ENCODE results near the gene RBMS3. TPM values are rescaled to one million over a fixed set of nuclear protein-coding genes. Genes with fewer than 3 reads are reported as not detected.

The RBMS3 gene
- total RNA-seq, 1 donor from 2014 or later = 65.1 TPM

DNA sequence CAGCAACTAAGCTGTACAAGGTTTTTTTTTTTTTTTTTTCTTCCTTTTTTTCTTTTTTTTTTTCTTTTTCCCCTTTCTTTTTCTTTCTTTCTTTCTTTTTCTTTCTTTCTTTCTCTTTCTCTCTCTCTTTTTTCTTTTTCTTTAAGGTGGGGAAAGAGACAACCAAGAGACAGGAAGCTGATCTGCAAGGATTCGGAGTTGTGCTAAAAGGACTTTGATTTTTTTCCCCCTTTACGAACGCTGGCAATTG lies 148 bp downstream of the RBMS3 start:
- peak overlapping the region; percentile 91 for H3K4me3 Mint-ChIP-seq (ENCODE audit: unreplicated experiment)

DNA sequence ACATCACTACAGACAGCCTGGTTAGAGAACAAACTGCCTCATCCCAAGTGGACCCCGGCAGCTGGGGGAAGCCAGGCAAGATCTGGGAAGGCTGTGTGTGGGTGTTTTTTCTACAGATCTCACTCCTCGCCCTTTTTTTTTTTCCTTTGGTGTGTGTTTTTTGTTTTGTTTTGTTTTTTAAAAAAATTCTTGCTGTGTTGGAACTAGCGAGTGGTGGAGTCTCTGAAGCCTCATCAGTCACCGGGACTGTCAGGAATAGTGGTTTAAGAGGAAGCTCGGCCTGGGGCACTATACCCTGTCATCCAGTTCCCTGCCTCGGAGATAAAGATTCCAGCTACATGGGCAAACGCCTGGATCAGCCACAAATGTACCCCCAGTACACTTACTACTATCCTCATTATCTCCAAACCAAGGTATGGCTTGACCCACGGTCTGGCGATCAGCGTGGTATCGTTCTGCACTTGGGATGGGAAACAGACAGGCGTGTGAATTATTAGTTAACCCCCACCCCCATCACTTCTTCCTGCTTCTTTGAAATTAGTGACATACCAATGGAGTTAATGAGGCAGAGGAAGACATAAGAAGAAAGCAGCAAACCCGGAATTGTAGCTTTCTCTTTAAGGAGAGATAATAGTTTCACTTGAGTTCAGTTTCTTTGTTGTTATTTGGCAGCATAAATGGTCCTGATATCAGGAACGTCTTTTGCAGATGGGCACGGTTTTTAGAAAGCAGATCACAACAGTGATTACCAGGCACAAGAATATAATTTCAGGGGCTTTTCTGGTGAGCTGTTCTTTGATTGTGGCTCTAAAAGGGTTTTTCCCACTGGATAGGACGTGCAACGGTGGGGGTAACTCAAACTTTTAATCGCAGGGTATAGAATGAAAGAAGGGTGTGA lies 722 bp downstream of the RBMS3 start:
- no peaks in the 10 kb centered on the region for H3K9me3 Mint-ChIP-seq (ENCODE audit: unreplicated experiment)
- peak overlapping the region; percentile 85 for H3K27ac Mint-ChIP-seq (ENCODE audit: unreplicated experiment)
- H3K36me3 Mint-ChIP-seq (ENCODE audit: unreplicated experiment) = no peaks in the 10 kb centered on the region
- H3K4me3 Mint-ChIP-seq (ENCODE audit: unreplicated experiment) = peak overlapping the region; percentile 91
- DNase-seq = no peak
- TF ChIP-seq, protein P1, sequence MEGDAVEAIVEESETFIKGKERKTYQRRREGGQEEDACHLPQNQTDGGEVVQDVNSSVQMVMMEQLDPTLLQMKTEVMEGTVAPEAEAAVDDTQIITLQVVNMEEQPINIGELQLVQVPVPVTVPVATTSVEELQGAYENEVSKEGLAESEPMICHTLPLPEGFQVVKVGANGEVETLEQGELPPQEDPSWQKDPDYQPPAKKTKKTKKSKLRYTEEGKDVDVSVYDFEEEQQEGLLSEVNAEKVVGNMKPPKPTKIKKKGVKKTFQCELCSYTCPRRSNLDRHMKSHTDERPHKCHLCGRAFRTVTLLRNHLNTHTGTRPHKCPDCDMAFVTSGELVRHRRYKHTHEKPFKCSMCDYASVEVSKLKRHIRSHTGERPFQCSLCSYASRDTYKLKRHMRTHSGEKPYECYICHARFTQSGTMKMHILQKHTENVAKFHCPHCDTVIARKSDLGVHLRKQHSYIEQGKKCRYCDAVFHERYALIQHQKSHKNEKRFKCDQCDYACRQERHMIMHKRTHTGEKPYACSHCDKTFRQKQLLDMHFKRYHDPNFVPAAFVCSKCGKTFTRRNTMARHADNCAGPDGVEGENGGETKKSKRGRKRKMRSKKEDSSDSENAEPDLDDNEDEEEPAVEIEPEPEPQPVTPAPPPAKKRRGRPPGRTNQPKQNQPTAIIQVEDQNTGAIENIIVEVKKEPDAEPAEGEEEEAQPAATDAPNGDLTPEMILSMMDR (IDR thresholded peaks at IDR 0.05; ENCODE audit: partially characterized antibody, unreplicated experiment) = no peak
- H3K27me3 Mint-ChIP-seq (ENCODE audit: unreplicated experiment) = peaks cover 2% of the 10 kb centered on the region
- peaks cover 42% of the 10 kb centered on the region for H3K4me1 Mint-ChIP-seq (ENCODE audit: low read depth, unreplicated experiment)

More for the DNA sequence above, 148 bp downstream of the RBMS3 start:
- TF ChIP-seq, protein P1 (IDR thresholded peaks at IDR 0.05; ENCODE audit: partially characterized antibody, unreplicated experiment) = no peak
- H3K4me1 Mint-ChIP-seq (ENCODE audit: low read depth, unreplicated experiment) = peaks cover 42% of the 10 kb centered on the region
- peak overlapping the region; percentile 85 for H3K27ac Mint-ChIP-seq (ENCODE audit: unreplicated experiment)
- no peak for DNase-seq
- no peaks in the 10 kb centered on the region for H3K9me3 Mint-ChIP-seq (ENCODE audit: unreplicated experiment)
- peaks cover 2% of the 10 kb centered on the region for H3K27me3 Mint-ChIP-seq (ENCODE audit: unreplicated experiment)
- no peaks in the 10 kb centered on the region for H3K36me3 Mint-ChIP-seq (ENCODE audit: unreplicated experiment)

DNA sequence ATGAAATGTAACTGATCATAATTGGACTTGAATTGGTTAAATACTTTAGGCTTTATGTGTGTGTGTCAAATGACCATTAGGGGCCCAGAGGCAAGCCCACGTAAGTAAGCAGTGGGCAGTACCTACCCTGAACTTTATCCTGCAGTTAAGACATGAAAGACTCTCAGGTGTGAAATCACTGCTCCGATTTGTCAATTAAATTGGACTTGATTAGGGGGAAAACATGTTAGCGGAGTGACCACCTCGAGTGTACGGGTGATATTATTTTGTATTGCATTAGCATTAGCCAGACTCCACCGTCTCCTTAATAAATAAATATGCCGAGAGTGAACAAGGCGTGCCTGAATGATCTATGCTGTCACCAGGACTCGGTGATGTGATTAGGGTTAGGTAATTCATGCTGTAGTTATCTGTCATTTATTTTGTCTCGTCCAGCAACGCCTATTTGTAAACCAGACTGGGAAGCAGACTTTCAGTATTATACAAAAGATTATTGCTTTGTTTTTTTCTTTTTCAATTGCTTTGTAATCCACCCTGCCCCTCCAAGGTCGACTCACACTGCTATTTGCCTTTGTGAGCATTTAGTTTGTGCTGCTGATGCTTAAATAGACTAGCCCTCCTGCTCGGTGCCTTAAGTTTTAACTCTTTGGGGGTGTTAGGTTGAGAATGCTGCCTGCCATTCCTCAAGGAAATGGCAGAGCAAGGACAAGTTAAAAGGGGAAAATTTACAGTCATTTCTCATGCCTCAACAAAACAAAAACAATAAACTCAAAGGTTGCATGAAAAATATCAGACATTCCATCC lies 1.8 kb downstream of the RBMS3 start:
- Mint-ChIP-seq H3K27me3 (ENCODE audit: unreplicated experiment) (peaks cover 2% of the 10 kb centered on the region), H3K4me3 (ENCODE audit: unreplicated experiment) (peak overlapping the region; percentile 91), H3K27ac (ENCODE audit: unreplicated experiment) (peak overlapping the region; percentile 85), H3K36me3 (ENCODE audit: unreplicated experiment) (no peaks in the 10 kb centered on the region), H3K9me3 (ENCODE audit: unreplicated experiment) (no peaks in the 10 kb centered on the region), H3K4me1 (ENCODE audit: low read depth, unreplicated experiment) (peaks cover 42% of the 10 kb centered on the region)
- TF ChIP-seq, protein P1 (IDR thresholded peaks at IDR 0.05; ENCODE audit: partially characterized antibody, unreplicated experiment) = no peak
- no peak for DNase-seq

DNA sequence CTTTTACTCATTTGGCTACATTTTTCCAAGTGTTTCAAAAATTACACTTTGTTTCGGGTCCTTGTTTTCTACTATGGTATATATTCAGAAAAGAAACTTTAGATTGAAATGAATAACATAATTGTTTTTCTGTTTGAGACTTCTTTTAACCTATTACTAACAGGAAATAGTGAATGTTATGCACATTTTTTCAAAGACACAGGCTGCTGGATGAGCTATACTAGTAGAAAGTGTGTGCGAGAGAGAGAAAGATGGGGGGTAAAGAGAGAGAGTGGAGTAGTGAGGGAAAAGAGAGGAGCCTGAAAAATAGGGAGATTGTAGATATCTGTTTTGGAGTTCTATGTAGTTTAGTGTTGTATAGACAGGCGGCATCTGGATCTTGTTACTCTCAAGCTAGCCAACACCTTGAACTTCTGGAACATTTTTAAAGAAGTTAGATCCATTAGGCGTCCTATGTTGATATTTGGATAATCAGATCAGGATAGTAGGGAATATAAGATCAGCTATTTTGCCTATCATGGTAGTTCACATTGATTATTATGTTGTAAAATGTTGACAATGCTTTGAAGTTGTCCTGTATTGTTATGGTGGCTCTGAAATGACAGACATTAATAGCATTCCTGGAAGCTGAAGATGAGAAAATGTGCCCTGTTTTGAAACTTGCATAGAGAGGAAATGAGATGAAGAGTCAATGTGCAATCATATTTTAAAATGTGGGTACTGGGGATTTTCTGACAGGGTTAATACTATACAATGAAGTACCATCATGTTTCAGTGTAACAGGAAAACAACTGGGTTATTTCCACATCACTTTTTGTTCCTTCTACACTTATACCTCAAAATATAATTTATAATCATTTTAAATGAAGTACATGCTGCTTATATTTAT lies 2.6 kb downstream of the RBMS3 start:
- peaks cover 2% of the 10 kb centered on the region for H3K27me3 Mint-ChIP-seq (ENCODE audit: unreplicated experiment)
- H3K27ac Mint-ChIP-seq (ENCODE audit: unreplicated experiment) = peak overlapping the region; percentile 2
- peaks cover 42% of the 10 kb centered on the region for H3K4me1 Mint-ChIP-seq (ENCODE audit: low read depth, unreplicated experiment)
- no peak for DNase-seq
- TF ChIP-seq, protein P1 (IDR thresholded peaks at IDR 0.05; ENCODE audit: partially characterized antibody, unreplicated experiment) = no peak
- H3K36me3 Mint-ChIP-seq (ENCODE audit: unreplicated experiment) = no peaks in the 10 kb centered on the region
- no peaks in the 10 kb centered on the region for H3K9me3 Mint-ChIP-seq (ENCODE audit: unreplicated experiment)
- H3K4me3 Mint-ChIP-seq (ENCODE audit: unreplicated experiment) = peak overlapping the region; percentile 91
